ENCODE data around the gene SEPTIN3.

The SEPTIN3 gene

GRCh38 chr22:42007922-42008321 is 38.7 kb downstream of the SEPTIN3 start:
- TF ChIP-seq, protein P1, sequence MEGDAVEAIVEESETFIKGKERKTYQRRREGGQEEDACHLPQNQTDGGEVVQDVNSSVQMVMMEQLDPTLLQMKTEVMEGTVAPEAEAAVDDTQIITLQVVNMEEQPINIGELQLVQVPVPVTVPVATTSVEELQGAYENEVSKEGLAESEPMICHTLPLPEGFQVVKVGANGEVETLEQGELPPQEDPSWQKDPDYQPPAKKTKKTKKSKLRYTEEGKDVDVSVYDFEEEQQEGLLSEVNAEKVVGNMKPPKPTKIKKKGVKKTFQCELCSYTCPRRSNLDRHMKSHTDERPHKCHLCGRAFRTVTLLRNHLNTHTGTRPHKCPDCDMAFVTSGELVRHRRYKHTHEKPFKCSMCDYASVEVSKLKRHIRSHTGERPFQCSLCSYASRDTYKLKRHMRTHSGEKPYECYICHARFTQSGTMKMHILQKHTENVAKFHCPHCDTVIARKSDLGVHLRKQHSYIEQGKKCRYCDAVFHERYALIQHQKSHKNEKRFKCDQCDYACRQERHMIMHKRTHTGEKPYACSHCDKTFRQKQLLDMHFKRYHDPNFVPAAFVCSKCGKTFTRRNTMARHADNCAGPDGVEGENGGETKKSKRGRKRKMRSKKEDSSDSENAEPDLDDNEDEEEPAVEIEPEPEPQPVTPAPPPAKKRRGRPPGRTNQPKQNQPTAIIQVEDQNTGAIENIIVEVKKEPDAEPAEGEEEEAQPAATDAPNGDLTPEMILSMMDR (conservative IDR thresholded peaks at IDR 0.05) = no peak
- H3K27ac ChIP-seq = no peak overlapping the region

- TF ChIP-seq, protein P1 (conservative IDR thresholded peaks at IDR 0.05) = no peak
- TF ChIP-seq ZFX (IDR thresholded peaks at IDR 0.05) = no peak
- H3K27ac ChIP-seq = no peak overlapping the region
Observed at GRCh38 chr22:42010778-42011177, 41.5 kb downstream of the SEPTIN3 start.

GRCh38 chr22:42013385-42013784 is 44.1 kb downstream of the SEPTIN3 start:
- no peak for TF ChIP-seq ZFX (IDR thresholded peaks at IDR 0.05)
- TF ChIP-seq, protein P1 (conservative IDR thresholded peaks at IDR 0.05) = no peak
- H3K27ac ChIP-seq = no peak overlapping the region

- TF ChIP-seq, protein P1 (conservative IDR thresholded peaks at IDR 0.05) = no peak
- no peak for TF ChIP-seq ZFX (IDR thresholded peaks at IDR 0.05)
- no peak overlapping the region for H3K27ac ChIP-seq
Observed at GRCh38 chr22:42016111-42016510, 46.9 kb downstream of the SEPTIN3 start.

GRCh38 chr22:42018224-42018623 is 49.0 kb downstream of the SEPTIN3 start:
- no peak overlapping the region for H3K27ac ChIP-seq
- no peak for TF ChIP-seq ZFX (IDR thresholded peaks at IDR 0.05)
- TF ChIP-seq, protein P1 (conservative IDR thresholded peaks at IDR 0.05) = no peak

All from C4-2B (cell line).